ENCODE data around the gene ARHGDIB. TPM values are rescaled to one million over a fixed set of nuclear protein-coding genes. Genes with fewer than 3 reads are reported as not detected.

ARHGDIB gene
- total and polyA plus RNA-seq, 2 of the 13 experiments (the other 11 are each of a cell fraction or from before 2014, with no cell fraction given) = 0.11 to 0.87 TPM

- POLR2A ChIA-PET = no interaction called here
- 56% methylated on average over 2 of the region's 2 CpGs for WGBS (ENCODE audit: low lambda C conversion rate)
- Histone ChIP-seq H2AFZ (ENCODE audit: low read length) (no peak overlapping the region), H3K4me1 (ENCODE audit: insufficient read depth, low read length) (no peaks in the 10 kb centered on the region), H3K79me2 (ENCODE audit: insufficient read depth, low read length) (no peaks in the 10 kb centered on the region), H3K9ac (ENCODE audit: insufficient read depth, low read depth, low read length) (no peak overlapping the region), H3K27me3 (ENCODE audit: control insufficient read depth in 1 of 2, insufficient read depth in 2 of 2, low read length in 2 of 2) (no peaks in the 10 kb centered on the region), H4K20me1 (ENCODE audit: insufficient read depth, low read length) (no peaks in the 10 kb centered on the region), H3K36me3 (replicated peaks in 1 of 2; ENCODE audit: control insufficient read depth in 1 of 2, insufficient read depth in 2 of 2, low read length in 2 of 2) (no peaks in the 10 kb centered on the region), H3K27ac (ENCODE audit: extremely low read length, insufficient read depth, low read length) (no peak overlapping the region), H3K9me3 (ENCODE audit: low read length) (no peaks in the 10 kb centered on the region), H3K4me3 (replicated peaks in 1 of 3; ENCODE audit: insufficient read depth in 1 of 3, low read depth in 2 of 3, low read length in 3 of 3) (no peak overlapping the region), H3K4me2 (ENCODE audit: low read depth, low read length) (no peak overlapping the region)
- CTCF ChIA-PET (ENCODE audit: low intra/inter-chr PET ratio, low total read pairs) = no interaction called here
- ATAC-seq (no peak), FAIRE-seq (no peak), DNase-seq (ENCODE audit: low spot score) (no peak)
- intact Hi-C loops (cut with micrococcal nuclease; ENCODE audit: unreplicated experiment) = loop anchor here (5.0 kb wide), 1 partner anchor 521 kb away; no protein-coding TSS in a partner anchor
- BruUV-seq (replicated peaks) = no TSS peak
- in situ Hi-C loops (cut with HindIII; ENCODE audit: extremely low pct_ligation_motif_present, low pct_unique_long_range_greater_than_20kb) = no loop called here
- no peak for TF ChIP-seq ZHX1 (CRISPR knock-in tag; IDR thresholded peaks at IDR 0.05; ENCODE audit: low read depth)
- TF ChIP-seq, protein P1, sequence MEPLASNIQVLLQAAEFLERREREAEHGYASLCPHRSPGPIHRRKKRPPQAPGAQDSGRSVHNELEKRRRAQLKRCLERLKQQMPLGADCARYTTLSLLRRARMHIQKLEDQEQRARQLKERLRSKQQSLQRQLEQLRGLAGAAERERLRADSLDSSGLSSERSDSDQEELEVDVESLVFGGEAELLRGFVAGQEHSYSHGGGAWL (CRISPR knock-in tag; IDR thresholded peaks at IDR 0.05) = no peak
- TF ChIP-seq EZH2 (conservative IDR thresholded peaks at IDR 0.05; ENCODE audit: low read depth, low read length) = no peak
- TF ChIP-seq ZNF160 (CRISPR knock-in tag; IDR thresholded peaks at IDR 0.05) = no peak
- no peak for TF ChIP-seq ZNF660 (CRISPR knock-in tag; IDR thresholded peaks at IDR 0.05; ENCODE audit: borderline replicate concordance, low read depth)
- no peak for TF ChIP-seq ZBTB10 (CRISPR knock-in tag; IDR thresholded peaks at IDR 0.05; ENCODE audit: borderline replicate concordance)
- no peak for TF ChIP-seq ZNF337 (CRISPR knock-in tag; IDR thresholded peaks at IDR 0.05; ENCODE audit: borderline replicate concordance, low read depth)
- TF ChIP-seq RELA (CRISPR knock-in tag; IDR thresholded peaks at IDR 0.05) = no peak
- no peak for TF ChIP-seq ZNF281 (CRISPR knock-in tag; IDR thresholded peaks at IDR 0.05; ENCODE audit: borderline replicate concordance)
- TF ChIP-seq, protein P2, sequence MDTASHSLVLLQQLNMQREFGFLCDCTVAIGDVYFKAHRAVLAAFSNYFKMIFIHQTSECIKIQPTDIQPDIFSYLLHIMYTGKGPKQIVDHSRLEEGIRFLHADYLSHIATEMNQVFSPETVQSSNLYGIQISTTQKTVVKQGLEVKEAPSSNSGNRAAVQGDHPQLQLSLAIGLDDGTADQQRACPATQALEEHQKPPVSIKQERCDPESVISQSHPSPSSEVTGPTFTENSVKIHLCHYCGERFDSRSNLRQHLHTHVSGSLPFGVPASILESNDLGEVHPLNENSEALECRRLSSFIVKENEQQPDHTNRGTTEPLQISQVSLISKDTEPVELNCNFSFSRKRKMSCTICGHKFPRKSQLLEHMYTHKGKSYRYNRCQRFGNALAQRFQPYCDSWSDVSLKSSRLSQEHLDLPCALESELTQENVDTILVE (CRISPR knock-in tag; IDR thresholded peaks at IDR 0.05) = no peak
- no peak for TF ChIP-seq ZNF292 (CRISPR knock-in tag; IDR thresholded peaks at IDR 0.05; ENCODE audit: borderline replicate concordance, low read depth)
- no peak for TF ChIP-seq ZNF580 (CRISPR knock-in tag; IDR thresholded peaks at IDR 0.05; ENCODE audit: borderline replicate concordance, low read depth)
- TF ChIP-seq CBX1 (IDR thresholded peaks at IDR 0.05; ENCODE audit: low read depth) = no peak
- no peak for TF ChIP-seq AHR (CRISPR knock-in tag; IDR thresholded peaks at IDR 0.05)
- TF ChIP-seq ZNF543 (CRISPR knock-in tag; IDR thresholded peaks at IDR 0.05) = no peak
These were observed 20.0 kb downstream of the ARHGDIB start for GRCh38 chr12:14941369-14941768.

Data from HepG2 (cell line).